ENCODE data around the gene ECPAS.

GRCh38 chr9:111483439-111483857, 735 bp downstream of the ECPAS start:
- TF ChIP-seq CTCF (conservative IDR thresholded peaks at IDR 0.05; ENCODE audit: low read length) (no peak), EZH2phosphoT487 (IDR thresholded peaks at IDR 0.05; ENCODE audit: borderline replicate concordance, low read depth, low read length) (no peak)

Data from OCI-LY7 (cell line).